ENCODE results near the gene ALK.

Gene ALK

DNA sequence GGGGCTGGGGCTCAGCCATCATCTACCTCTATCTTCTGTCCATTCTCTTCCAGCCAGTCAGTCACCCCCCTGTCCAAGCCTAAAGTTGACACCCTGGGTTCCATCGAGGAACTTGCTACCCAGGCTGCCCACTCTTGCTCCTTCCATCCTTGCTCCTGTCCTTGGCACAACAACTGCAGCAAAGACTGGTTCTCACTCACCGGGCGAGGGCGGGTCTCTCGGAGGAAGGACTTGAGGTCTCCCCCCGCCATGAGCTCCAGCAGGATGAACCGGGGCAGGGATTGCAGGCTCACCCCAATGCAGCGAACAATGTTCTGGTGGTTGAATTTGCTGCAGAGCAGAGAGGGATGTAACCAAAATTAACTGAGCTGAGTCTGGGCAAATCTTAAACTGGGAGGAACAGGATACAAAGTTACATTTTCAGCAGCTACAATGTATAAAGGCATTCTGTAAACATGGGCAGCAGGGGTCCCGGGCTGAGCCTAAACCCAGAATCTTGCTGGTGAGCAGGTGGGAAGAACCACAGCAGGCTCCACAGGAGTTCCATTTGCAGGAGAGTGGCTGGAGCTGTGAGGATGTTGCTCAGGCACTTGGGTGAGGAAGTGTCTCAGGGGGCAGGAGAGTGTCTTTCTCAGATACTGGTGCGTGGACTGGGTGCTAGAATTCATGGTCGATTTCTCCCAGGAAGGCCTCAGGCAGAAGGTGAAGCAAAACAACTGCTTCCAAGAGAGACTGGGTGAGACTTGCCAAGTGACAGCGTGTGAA is 700.7 kb downstream of the ALK start:
- in situ Hi-C loops (cut with MboI; ENCODE audit: low sequenced_read_pairs), result loop anchor here (25.0 kb wide), 1 partner anchor 633 kb away; no protein-coding TSS in a partner anchor

DNA sequence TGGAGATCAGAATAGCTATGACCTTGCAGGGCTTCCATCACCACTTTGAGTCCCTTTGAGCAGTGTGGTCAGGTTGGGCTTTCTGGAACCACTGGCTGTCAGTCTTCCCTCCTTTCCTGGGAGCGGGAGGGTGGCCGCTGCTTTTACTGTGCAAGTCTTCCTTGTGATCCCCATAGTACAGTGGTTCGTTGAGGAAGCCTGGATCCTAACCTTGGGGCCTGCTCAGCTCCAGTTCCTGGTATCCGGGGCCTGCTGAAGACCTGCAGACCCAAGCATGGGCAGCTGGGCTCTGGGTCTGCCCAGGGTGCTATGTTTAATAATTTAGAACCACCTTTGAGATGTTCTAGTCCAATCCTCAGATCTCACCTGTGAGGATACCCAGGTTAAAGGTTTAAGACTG is 702.0 kb downstream of the ALK start:
- in situ Hi-C loops (cut with MboI; ENCODE audit: low sequenced_read_pairs), result loop anchor here (25.0 kb wide), 1 partner anchor 632 kb away; no protein-coding TSS in a partner anchor

DNA sequence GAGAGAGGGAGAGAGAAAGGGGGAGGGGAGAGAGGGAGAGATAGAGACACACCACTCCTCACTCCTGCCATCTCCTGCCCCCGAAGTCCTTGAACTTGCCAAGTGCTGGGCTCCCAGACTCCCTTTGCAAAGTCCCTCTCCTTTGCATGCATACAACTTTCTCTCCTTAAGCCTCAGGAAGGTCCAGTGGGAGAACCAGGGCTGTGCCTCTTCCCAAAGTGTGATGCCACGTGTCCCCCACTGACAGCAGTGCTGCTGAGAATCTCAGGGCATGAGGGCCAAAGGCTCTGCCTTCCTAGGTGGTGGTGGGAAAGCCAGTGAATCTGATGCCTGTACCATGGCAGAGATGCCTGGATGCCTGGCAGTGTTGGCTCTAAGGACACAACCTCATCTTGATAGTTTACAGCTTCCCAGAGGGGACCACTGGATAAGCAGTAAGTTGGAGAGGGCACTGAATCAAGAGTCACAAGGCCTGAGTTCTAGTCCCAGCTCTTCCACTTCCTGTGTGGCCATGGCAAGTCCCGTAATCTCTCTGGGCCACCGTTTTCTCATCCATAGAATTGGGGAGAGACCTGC is 702.7 kb downstream of the ALK start:
- in situ Hi-C loops (cut with MboI; ENCODE audit: low sequenced_read_pairs), result loop anchor here (25.0 kb wide), 1 partner anchor 631 kb away; no protein-coding TSS in a partner anchor

DNA sequence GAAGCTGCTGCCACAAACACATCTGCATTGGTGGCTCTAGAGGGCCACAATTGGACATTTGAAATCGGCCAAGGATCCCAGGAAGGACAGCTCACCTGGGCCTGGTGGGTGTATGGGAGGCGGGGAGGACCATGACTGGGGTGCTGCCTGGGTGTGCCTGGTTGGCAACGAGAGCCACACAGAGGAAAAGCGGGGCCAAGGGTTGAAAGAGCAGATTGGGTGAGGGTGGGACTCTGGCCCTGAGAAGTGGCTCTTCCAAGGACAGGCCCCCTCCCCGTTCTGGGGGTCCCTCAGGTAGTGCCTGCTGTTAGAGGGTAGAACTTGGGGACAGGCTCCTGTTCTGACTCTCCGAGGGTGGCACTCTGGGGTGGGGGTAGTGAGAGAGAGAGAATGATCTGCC is 703.3 kb downstream of the ALK start:
- in situ Hi-C loops (cut with MboI; ENCODE audit: low sequenced_read_pairs), result loop anchor here (25.0 kb wide), 1 partner anchor 631 kb away; no protein-coding TSS in a partner anchor

DNA sequence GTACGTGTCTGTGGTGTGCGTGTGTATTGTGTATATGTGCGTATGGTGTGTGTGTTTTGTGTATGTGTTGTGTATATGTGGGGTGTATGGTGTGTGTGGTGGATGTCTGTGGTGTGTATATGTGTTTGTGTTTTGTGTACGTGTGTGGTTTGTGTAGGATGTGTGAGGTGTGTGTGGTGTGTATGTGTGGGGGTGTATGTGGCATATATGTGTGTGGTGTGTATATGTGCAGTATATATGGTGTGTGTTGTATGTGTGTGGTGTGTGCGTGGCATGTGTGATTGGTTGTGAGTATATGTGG is 704.8 kb downstream of the ALK start:
- in situ Hi-C loops (cut with MboI; ENCODE audit: low sequenced_read_pairs), result loop anchor here (25.0 kb wide), 1 partner anchor 629 kb away; no protein-coding TSS in a partner anchor

DNA sequence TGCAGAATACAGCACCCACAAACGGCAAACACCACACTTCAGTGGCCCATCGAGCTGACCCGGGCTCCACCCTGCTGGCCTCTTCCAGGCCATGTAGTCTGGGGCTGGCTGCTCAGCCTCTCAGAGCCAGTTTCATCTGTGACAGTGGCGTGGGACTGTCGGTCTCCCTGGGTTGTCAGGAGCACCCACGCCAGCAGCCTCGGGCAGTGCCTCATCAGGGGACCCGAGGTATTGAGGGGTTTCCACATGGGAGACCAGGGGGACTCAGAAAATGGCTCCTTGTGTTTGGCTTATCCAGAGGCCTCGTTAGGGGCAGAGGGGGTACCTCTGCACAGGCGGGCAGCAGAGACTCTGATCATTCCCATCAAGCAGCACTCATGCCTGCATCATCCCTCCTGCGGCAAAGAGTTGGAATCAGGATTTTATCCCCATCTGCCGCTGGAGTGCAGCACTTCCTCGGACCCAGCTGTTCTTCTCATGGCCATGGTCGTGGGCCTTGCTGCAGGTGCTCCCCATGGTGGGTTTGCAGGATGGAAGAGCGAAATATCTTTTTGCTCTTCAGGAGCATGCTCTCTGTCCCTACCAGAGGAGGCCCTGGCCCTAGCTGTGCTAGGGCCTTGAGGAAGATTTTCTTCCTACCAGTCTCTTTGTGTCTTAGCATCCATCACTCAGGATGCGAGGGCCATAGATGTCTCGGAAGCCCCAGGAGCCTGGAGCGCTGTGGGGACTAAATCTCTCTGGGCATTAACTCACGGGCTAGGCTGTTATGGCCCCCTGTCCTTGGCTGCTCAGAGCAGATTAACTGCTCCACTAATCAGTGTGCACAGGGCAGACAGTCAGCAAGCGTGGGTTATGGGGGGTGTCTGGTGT is 705.4 kb downstream of the ALK start:
- in situ Hi-C loops (cut with MboI; ENCODE audit: low sequenced_read_pairs), result loop anchor here (25.0 kb wide), 1 partner anchor 629 kb away; no protein-coding TSS in a partner anchor

DNA sequence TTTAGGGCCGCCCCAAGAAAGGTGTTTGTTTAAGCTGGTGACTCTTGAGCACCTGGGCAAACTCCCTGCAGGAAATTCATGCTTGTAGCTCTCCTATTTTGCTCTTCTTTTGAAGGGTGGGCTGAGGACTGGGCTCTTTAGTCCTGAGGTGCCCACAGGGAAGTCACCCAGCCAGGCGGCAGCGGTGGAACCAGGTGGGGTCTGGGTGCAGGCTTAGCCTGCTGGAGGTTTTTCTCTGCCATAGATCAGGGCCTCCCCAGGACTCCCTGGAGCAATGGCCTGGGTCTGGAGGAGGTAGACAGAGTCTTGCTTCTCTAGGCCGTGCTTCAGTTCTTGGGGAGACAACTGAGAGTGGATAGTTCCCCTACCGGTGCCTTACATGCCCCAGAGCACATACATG is 706.3 kb downstream of the ALK start:
- in situ Hi-C loops (cut with MboI; ENCODE audit: low sequenced_read_pairs), result loop anchor here (25.0 kb wide), 1 partner anchor 628 kb away; no protein-coding TSS in a partner anchor

DNA sequence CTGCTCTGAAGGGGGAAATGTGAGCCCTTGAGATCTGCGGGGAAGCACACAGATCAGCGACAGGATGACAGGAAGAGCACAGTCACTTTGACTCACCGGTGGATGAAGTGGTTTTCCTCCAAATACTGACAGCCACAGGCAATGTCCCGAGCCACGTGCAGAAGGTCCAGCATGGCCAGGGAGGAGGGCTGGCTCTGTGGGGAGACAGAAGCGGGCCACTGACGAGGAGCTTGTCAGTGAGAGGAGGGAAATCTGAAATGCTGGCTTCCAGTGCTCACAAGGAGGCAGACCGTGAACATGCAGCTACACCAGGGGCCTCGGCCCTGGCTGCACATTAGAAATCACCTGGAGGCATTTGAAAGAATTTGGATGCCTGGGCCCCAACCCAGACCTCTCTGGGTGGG is 707.5 kb downstream of the ALK start:
- in situ Hi-C loops (cut with MboI; ENCODE audit: low sequenced_read_pairs), result loop anchor here (25.0 kb wide), 1 partner anchor 627 kb away; no protein-coding TSS in a partner anchor

DNA sequence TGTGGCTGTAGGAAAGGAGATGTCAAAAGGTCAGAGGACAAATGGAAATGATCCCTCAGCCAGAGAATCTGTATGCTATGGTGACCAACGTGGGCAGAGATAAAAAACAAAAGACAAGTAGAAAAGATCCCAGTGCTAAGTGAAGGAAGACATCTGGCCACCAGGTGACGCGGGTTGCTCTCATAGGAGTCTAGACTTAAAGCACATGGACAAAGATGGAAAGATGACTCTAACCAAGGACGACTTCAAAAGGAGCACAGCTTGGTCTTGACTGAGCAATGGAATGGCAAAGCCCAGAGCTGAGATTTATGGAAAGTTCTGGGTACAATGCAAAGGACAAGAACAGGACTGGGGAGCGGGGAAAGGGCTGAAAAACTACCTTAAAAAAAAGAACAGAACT is 709.4 kb downstream of the ALK start:
- in situ Hi-C loops (cut with MboI; ENCODE audit: low sequenced_read_pairs), result loop anchor here (25.0 kb wide), 1 partner anchor 625 kb away; no protein-coding TSS in a partner anchor

DNA sequence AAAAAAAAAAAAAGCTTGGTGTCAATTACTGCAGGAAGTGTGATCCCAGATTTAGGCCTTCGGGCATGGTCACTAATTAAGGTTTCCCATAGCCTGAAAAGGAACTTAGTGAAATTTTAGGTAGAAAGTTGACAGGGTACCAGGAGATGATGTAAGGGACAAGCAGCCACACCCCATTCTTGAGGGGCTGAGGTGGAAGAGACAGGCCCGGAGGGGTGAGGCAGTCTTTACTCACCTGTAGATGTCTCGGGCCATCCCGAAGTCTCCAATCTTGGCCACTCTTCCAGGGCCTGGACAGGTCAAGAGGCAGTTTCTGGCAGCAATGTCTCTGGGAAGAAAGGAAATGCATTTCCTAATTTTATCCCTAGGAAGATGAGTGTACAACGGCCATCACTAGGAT is 711.8 kb downstream of the ALK start:
- in situ Hi-C loops (cut with MboI; ENCODE audit: low sequenced_read_pairs), result loop anchor here (25.0 kb wide), 1 partner anchor 622 kb away; no protein-coding TSS in a partner anchor

DNA sequence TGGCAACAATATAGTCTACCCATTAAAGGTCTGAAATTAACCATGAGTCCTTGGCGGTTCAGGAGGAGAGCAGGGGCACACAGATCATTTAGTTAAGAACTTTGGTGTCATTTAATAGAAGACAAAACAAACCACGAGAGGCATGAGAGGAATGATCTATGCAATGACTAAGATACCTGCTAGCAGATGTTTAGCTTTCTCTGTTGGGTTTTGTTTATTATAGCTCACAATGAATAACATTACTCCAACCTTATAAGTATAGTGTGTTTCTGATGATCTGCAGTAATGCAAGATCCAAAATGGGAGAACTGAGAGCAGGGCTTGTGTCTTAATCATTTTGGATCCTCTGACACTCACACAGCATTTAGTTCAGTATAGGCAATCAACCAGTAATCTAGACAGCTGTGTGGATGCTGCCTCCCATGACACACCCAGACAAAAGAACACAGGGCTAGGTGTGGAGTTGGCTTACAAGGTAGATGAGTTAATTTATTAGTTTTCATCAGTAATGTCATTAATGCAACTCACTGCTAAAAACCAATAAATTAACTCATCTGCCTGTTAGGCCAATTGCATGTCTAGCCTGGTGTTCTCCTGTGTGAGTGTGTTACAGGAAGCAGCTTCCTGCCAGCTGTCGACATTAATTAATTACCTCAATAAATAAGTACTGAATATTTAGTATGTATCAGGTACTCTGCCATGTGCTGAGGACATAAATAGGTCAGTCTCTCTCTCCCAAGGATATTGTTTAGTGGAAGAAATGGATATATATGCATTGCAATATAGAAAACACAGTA is 713.8 kb downstream of the ALK start:
- in situ Hi-C loops (cut with MboI; ENCODE audit: low sequenced_read_pairs), result loop anchor here (25.0 kb wide), 1 partner anchor 620 kb away; no protein-coding TSS in a partner anchor

DNA sequence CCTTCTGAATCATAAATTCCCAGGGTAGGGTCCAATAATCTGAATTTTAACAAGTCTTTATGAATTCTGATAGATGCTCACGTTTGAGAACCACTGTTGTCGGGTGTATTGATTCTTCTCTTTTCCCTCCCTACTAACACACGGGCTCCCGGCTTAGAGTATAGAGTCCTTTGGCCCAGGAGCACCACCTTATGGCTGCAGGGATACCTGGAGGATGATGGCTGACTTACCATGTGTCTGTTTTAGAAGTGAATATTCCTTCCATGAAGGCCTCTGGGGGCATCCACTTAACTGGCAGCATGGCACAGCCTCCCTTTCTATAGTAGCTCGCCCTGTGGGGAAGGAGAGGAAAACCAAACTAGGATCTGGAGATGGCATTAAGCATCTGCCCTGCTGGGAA is 714.4 kb downstream of the ALK start:
- in situ Hi-C loops (cut with MboI; ENCODE audit: low sequenced_read_pairs), result loop anchor here (25.0 kb wide), 1 partner anchor 620 kb away; no protein-coding TSS in a partner anchor

DNA sequence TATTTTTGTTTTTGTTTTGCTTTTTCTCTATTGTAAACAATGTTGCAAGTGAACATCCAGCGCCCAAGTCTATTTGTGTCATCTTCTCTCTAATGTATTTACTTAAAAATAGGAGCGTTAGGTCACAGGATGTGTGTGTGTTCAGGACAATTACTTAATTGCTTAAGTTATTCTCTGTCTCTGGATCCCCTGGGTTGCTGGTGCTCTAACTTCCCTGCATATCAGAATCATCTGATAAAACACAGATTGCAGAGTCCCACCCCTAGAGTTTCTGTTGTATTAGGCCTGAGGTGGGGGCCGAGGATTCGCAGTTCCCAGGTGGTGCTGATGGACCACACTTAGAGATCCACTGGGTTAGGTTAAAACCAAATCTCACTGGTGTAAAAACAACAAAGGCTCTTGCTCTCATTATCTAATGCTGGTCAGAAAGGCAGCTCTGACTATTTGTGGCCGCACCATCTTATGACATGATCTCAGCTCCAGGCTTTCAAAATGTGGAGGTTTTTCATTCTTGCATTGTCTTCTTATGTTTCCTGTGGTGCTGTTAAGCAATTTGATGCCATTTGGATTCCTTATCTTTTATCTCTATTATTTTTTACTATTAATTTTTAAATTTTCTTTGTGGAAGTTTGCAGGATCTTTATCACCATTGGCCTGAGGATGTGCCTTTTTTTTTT is 718.4 kb downstream of the ALK start:
- in situ Hi-C loops (cut with MboI; ENCODE audit: low sequenced_read_pairs), result loop anchor here (5.0 to 25.0 kb wide), 2 partner anchors 246 to 616 kb away; no protein-coding TSS in a partner anchor

DNA sequence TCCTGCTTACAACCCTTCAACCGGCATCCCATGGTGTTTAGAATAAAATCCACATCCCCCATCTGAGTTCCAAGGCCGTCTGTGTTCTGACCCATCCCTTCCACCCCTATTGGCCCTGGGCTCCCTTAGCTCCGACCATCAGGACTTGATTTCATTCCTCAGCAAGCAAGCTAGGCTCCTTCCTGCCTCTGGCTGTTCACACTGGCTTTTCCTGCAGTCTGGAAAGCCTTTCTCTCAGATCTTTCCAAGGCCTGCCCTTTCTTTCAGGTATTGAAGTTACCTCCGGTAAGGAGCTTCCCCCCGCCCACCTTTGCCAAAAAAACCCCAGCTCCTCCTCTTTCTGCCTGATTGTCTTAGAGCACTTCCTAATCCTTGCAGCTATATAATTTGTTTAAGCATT is 719.4 kb downstream of the ALK start:
- in situ Hi-C loops (cut with MboI; ENCODE audit: low sequenced_read_pairs), result loop anchor here (5.0 to 25.0 kb wide), 2 partner anchors 245 to 615 kb away; no protein-coding TSS in a partner anchor

DNA sequence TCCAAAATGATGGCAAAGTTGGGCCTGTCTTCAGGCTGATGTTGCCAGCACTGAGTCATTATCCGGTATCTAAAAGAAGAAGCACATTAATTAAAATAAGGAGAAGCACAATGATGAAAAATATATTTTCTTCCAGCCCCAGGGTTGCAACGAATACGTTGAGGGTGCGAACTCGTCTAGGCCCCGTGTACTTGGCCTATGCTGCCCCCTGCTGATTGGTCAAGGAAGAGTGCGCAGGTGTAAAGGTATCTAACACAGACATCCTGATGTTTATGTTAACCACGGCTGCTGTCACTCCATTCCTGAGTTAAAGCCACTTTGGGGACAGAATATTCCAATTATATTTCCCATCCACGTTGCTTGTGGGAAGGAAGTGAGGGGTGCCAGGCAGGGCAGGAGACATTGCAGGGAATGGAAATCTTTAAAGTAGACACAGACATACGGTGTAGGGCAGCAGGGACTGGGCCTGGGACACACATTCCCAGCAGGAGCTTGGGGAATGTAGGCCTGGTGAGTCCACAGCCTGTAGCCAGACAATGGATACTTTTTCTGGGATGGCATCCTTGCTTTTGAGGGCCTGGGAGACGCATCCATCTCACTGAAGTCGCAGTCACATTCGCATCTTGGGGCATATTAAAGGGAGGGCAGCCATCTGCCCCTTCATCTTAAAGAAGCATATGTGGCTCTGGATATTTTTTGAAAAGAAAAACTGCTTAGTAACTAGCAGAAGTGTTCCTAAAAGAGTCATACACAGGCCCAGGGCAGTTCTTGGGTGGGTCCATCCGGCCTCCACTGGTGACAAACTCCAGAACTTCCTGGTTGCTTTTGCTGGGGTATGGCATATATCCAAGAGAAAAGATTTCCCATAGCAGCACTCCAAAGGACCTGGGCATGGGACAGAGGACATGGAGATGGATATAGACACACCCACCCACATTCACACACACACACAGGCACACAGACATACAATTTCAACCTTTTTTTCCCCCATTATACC is 724.3 kb downstream of the ALK start:
- in situ Hi-C loops (cut with MboI; ENCODE audit: low sequenced_read_pairs), result loop anchor here (10.0 kb wide), 1 partner anchor 372 kb away; no protein-coding TSS in a partner anchor

DNA sequence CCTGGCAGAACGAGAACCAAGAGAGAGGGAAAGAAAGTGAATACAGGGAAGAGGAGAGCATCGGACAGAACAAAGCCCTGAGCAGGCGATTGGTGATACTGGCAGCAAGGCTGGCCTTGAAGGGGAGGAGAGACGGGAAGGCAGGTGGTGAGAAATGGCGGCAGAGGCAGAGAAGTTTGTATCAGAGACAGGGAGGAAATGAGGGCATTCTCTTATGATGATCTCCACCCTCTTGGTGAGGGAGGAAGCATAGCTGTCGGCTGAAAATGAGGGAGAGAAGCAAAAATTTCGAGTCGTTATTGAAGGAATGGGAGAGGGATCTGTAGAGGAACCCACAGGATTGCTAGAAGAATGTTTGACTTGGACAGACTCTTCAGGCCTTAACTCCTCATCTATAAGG is 725.6 kb downstream of the ALK start:
- in situ Hi-C loops (cut with MboI; ENCODE audit: low sequenced_read_pairs), result loop anchor here (10.0 kb wide), 1 partner anchor 371 kb away; no protein-coding TSS in a partner anchor

DNA sequence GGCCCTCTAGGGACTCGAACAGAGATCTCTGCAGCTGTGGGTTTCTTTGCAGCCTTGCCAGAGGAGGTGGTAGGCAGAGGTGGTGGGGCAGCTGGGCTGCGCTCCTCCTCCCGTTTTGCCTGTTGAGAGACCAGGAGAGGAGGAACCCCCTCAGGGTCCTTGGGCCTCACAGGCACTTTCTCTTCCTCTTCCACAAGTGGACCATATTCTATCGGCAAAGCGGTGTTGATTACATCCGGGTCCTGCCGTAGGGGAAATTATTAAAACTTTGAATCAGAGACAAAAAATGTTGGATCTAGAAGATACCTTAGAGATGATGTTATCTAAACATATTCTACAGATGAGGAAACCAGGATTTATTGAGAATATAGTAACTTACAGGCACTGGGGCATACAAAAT is 727.7 kb downstream of the ALK start:
- in situ Hi-C loops (cut with MboI; ENCODE audit: low sequenced_read_pairs), result loop anchor here (10.0 kb wide), 1 partner anchor 369 kb away; no protein-coding TSS in a partner anchor

DNA sequence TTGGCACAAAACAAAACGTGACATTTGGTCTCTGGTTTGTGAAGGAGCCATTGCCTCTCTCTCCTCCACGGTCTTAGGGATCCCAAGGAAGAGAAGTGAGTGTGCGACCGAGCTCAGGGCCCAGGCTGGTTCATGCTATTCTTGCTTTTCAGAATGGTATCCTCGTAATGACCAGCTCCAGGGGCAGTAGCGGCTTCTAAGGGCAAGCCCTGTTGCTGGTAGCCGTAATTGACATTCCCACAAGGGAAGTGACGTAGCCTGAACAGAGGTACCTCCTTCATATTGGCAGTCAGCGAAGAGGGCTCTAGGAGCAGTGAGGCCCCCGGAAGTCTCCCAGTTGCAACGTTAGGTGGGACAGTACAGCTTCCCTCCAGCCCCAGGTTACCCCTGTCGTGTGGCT is 728.3 kb downstream of the ALK start:
- in situ Hi-C loops (cut with MboI; ENCODE audit: low sequenced_read_pairs), result loop anchor here (10.0 kb wide), 1 partner anchor 368 kb away; no protein-coding TSS in a partner anchor
